A549 (cell line): ENCODE measurements around the gene KCNMA1. TPM values are rescaled to one million over a fixed set of nuclear protein-coding genes. Genes with fewer than 3 reads are reported as not detected.
"Not testable (repeated sequence)": the region's sequence is repeated elsewhere in the genome, so short reads cannot be mapped to it uniquely, and the experiment has no call there.

Experiments
- ATAC-seq, 2 experiments: fragments of 200-7000 bp in 1 of 2; fragments of >200 bp in 1 of 2; cut with Nextera tagmentation in 1 of 2; cut with Tn5 transposase in 1 of 2; 3 replicates each; pipeline versions ENCODE4 v1.8.0 to v1.9.1; 2018 to 2020; ENCODE audit warnings: mild to moderate bottlenecking in 1 of 2, moderate library complexity in 1 of 2
- CTCF ChIA-PET: fragments of 300-600 bp; sonication (Branson Sonifier 250); formaldehyde crosslinking; extraction: SDS; loops from one replicate; lab custom pipeline; 2021; ENCODE audit warnings: antibody characterized with exemption, inconsistent platforms; lab: Yijun Ruan, JAX
- POLR2A ChIA-PET: fragments of 350-600 bp; formaldehyde crosslinking; extraction: SDS; loops from one replicate; lab custom pipeline; 2021; ENCODE audit warnings: antibody characterized with exemption, inconsistent platforms; lab: Yijun Ruan, JAX
- DNase-seq, 2 experiments: peaks; one replicate each; pipeline versions ENCODE4 v3.0.0 to v3.0.0-alpha.2; 2011 to 2016; ENCODE audit warnings: low read depth in 1 of 2, low spot score in 1 of 2
- FAIRE-seq: peaks from 2 replicates; lab custom pipeline; 2011; peaks lifted over from hg19 to GRCh38; lab: Jason Lieb, UNC
- H3K27ac ChIP-seq, 2 experiments: fragments of >200 bp; sonication (Bioruptor Twin); formaldehyde crosslinking; 3 replicates each; pipeline ENCODE4 v1.5.1; 2016 to 2017
- H3K4me1 ChIP-seq: fragments of >200 bp; sonication (Bioruptor Twin); formaldehyde crosslinking; 3 replicates; pipeline ENCODE4 v1.6.1; 2016
- H3K4me2 ChIP-seq: fragments of >200 bp; sonication (Bioruptor Twin); formaldehyde crosslinking; 3 replicates; pipeline ENCODE4 v1.6.1; 2016
- H3K4me3 ChIP-seq: fragments of >200 bp; sonication (Bioruptor Twin); formaldehyde crosslinking; 3 replicates; pipeline ENCODE4 v1.5.1; 2016
- H3K9me3 ChIP-seq: fragments of >200 bp; sonication (Bioruptor Twin); formaldehyde crosslinking; 3 replicates; pipeline ENCODE4 v1.6.1; 2016
- CHD2 ChIP-seq: fragments of 150-350 bp; IDR thresholded peaks from 2 replicates; pipeline ENCODE4 v1.6.1; 2014; ENCODE audit warnings: low read length; ENCODE audit not compliant: partially characterized antibody
- ESRRA ChIP-seq: fragments of 150-350 bp; IDR thresholded peaks from 2 replicates; pipeline ENCODE4 v1.6.1; 2014; ENCODE audit warnings: mild to moderate bottlenecking, low read length, borderline replicate concordance
- FOSL2 ChIP-seq, 2 experiments: fragments of 450-650 bp in 1 of 2; fragments of >200 bp in 1 of 2; sonication (Bioruptor Twin) in 1 of 2; formaldehyde crosslinking; IDR thresholded peaks; 2 replicates each; pipeline versions ENCODE4 v1.5.0 to v1.6.1; 2016 to 2020; ENCODE audit warnings: mild to moderate bottlenecking in 1 of 2, moderate library complexity in 1 of 2
- HDAC2 ChIP-seq: fragments of 200-600 bp; sonication (generic); IDR thresholded peaks from 2 replicates; pipeline ENCODE4 v1.6.1; 2016
- NFE2L2 ChIP-seq: fragments of 150-350 bp; conservative IDR thresholded peaks from 2 replicates; pipeline ENCODE4 v1.6.1; 2014; ENCODE audit warnings: low read length
- NPAS2 ChIP-seq: fragments of 250-450 bp; sonication (Bioruptor Pico); IDR thresholded peaks from 2 replicates; pipeline ENCODE4 v1.8.0; 2022; ENCODE audit warnings: mild to moderate bottlenecking, moderate library complexity, borderline replicate concordance
- SMC3 ChIP-seq: fragments of >200 bp; sonication (Bioruptor Twin); formaldehyde crosslinking; IDR thresholded peaks from 3 replicates; pipeline ENCODE4 v1.6.1; 2018; ENCODE audit warnings: inconsistent platforms
- TFCP2L1 ChIP-seq: fragments of 250-450 bp; sonication (Bioruptor Pico); IDR thresholded peaks from 2 replicates; pipeline ENCODE4 v1.5.0; 2021; ENCODE audit warnings: mild to moderate bottlenecking
- TP53 ChIP-seq: fragments of 250-450 bp; sonication (Bioruptor Pico); IDR thresholded peaks from 2 replicates; pipeline ENCODE4 v1.5.0; 2021; ENCODE audit warnings: mild to moderate bottlenecking, moderate library complexity
- WGBS: methylation state at CpG from one replicate; pipeline ENCODE4 v1.1.6; 2017; ENCODE audit errors: missing lambda C conversion rate; 5-methylcytosine and 5-hydroxymethylcytosine counted together
- polyA plus RNA-seq, 4 experiments: library from polyadenylated mRNA; depleted of rRNA in 3 of 4; stranded (reverse); fragments of >200 nt; fragmentation: RNase III in 1 of 4; extraction: RNeasy Plus Mini Kit Qiagen cat#74134 plus additional on column Dnase treatment in 1 of 4; gene quantifications; 2 replicates in 3 of 4; 3 replicates in 1 of 4; pipeline ENCODE4 v1.2.3, GENCODE V29; 2011 to 2017
- TF ChIP-seq, protein P1 (sequence below): fragments of 200-600 bp; sonication (generic); IDR thresholded peaks from 2 replicates; pipeline ENCODE4 v1.6.1; 2016; ENCODE audit warnings: antibody characterized with exemption, mild to moderate bottlenecking, moderate library complexity
- TF ChIP-seq, protein P2 (sequence below): IDR thresholded peaks from 2 replicates; pipeline ENCODE4 v1.6.1; 2012
- TF ChIP-seq, protein P3 (sequence below): fragments of >200 bp; sonication (Bioruptor Twin); formaldehyde crosslinking; IDR thresholded peaks from 3 replicates; pipeline ENCODE4 v1.5.1; 2016
- TF ChIP-seq, protein P4 (sequence below): fragments of >200 bp; sonication (Bioruptor Twin); formaldehyde crosslinking; IDR thresholded peaks from 3 replicates; pipeline ENCODE4 v1.6.1; 2016
- TF ChIP-seq, protein P5 (sequence below): fragments of 450-650 bp; IDR thresholded peaks from 2 replicates; pipeline ENCODE4 v1.6.1; 2014; ENCODE audit warnings: antibody characterized with exemption
- TF ChIP-seq, protein P6 (sequence below): fragments of >200 bp; sonication (Bioruptor Twin); formaldehyde crosslinking; IDR thresholded peaks from 2 replicates; pipeline ENCODE4 v1.6.1; 2016

Gene KCNMA1
- polyA plus RNA-seq, 2 of the 4 experiments (the other 2 are of a cell fraction), result 14.9 to 30.6 TPM

DNA sequence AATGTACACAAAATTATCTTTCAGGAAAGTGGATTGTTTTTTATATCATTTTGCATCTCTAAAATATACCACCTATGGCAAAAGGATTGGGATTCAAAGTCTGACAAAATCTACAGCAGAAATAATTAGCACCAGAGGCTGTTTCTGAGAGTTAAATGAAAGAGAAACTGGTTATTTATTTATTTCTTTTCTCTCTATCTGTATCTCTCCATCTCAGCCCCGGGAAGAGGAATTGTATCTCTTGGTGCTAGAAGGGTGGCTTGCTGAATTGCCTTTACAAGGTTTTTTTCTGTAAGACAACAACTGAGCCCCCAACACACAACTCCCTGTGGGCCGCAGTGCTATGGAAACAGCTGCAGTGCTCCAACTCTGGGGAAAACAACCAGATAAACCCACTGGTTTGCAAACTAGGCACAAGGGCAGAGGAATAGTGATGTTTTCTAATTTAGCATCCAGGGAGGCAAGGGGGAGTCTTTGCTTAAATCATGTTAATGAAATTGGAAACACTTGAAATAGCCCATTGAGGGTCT lies 249.0 kb downstream of the KCNMA1 start (continued):
- TF ChIP-seq, protein P1, sequence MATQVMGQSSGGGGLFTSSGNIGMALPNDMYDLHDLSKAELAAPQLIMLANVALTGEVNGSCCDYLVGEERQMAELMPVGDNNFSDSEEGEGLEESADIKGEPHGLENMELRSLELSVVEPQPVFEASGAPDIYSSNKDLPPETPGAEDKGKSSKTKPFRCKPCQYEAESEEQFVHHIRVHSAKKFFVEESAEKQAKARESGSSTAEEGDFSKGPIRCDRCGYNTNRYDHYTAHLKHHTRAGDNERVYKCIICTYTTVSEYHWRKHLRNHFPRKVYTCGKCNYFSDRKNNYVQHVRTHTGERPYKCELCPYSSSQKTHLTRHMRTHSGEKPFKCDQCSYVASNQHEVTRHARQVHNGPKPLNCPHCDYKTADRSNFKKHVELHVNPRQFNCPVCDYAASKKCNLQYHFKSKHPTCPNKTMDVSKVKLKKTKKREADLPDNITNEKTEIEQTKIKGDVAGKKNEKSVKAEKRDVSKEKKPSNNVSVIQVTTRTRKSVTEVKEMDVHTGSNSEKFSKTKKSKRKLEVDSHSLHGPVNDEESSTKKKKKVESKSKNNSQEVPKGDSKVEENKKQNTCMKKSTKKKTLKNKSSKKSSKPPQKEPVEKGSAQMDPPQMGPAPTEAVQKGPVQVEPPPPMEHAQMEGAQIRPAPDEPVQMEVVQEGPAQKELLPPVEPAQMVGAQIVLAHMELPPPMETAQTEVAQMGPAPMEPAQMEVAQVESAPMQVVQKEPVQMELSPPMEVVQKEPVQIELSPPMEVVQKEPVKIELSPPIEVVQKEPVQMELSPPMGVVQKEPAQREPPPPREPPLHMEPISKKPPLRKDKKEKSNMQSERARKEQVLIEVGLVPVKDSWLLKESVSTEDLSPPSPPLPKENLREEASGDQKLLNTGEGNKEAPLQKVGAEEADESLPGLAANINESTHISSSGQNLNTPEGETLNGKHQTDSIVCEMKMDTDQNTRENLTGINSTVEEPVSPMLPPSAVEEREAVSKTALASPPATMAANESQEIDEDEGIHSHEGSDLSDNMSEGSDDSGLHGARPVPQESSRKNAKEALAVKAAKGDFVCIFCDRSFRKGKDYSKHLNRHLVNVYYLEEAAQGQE, result no peak
- no peak for TF ChIP-seq HDAC2
- TF ChIP-seq, all 56 proteins: peak for 0

DNA sequence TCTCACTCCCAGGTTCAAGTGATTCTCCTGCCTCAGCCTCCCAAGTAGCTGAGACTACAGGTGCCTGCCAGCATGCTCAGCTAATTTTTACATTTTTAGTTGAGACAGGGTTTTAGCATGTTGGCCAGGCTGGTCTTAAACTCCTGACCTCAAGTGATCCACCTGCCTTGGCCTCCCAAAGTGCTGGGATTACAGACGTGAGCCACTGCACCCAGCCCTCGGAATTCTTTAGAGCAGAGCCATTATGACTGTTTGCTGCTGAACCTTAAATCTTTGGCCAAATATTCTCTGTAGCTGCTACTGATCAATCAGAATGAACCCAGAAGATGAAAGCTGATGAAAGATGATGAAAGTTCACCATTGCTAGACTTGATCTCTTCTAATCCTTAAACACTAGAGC lies 249.9 kb downstream of the KCNMA1 start:
- POLR2A ChIA-PET, H3K4me2 ChIP-seq, DNase-seq, FAIRE-seq, ATAC-seq, H3K9me3 ChIP-seq, H3K4me3 ChIP-seq: not testable (repeated sequence)
- Histone ChIP-seq H3K4me1 (peaks cover 43% of the 10 kb centered on the region), H3K27ac (peak overlapping the region in 1 of 2 experiments; percentile 57; a peak in 3 of 6 replicates)
- WGBS, result 100% methylated on average over 2 of the region's 2 CpGs
- CTCF ChIA-PET, result interaction anchor here (0.9 to 2.3 kb wide), 7 partner anchors 19 to 254 kb away, joined by 3 to 6 read pairs (median 3); no protein-coding TSS in a partner anchor

DNA sequence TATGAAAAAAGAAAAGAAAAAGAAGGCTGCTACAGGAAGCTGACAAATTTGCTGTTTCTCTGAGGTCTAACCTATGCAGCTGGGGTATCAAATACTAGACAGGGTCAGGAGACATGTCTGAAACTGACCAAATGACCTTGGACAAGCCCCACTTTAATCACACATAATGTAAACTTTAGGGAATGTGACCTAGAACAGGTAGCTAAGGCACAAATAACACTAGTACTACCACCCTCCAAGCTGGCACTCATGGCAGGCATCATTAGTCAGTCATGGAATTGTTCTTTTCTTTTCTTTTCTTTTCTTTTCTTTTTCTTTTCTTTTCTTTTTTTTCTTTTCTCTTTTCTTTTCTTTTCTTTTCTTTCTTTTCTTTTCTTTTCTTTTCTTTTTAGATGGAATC lies 250.4 kb downstream of the KCNMA1 start:
- FAIRE-seq (no peak), DNase-seq (no peak), ATAC-seq (no peak)
- no peaks in the 10 kb centered on the region for H3K9me3 ChIP-seq
- ChIA-PET CTCF (interaction anchor here (0.9 to 2.3 kb wide), 7 partner anchors 19 to 254 kb away, joined by 3 to 6 read pairs (median 3); no protein-coding TSS in a partner anchor), POLR2A (no interaction called here)
- peaks cover 39% of the 10 kb centered on the region for H3K4me1 ChIP-seq
- no peak overlapping the region for H3K4me3 ChIP-seq
- H3K27ac ChIP-seq, result peak overlapping the region; percentile 23 to 57; a peak in 4 of 6 replicates
- TF ChIP-seq, protein P2, sequence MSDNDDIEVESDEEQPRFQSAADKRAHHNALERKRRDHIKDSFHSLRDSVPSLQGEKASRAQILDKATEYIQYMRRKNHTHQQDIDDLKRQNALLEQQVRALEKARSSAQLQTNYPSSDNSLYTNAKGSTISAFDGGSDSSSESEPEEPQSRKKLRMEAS, result no peak
- TF ChIP-seq, protein P3, sequence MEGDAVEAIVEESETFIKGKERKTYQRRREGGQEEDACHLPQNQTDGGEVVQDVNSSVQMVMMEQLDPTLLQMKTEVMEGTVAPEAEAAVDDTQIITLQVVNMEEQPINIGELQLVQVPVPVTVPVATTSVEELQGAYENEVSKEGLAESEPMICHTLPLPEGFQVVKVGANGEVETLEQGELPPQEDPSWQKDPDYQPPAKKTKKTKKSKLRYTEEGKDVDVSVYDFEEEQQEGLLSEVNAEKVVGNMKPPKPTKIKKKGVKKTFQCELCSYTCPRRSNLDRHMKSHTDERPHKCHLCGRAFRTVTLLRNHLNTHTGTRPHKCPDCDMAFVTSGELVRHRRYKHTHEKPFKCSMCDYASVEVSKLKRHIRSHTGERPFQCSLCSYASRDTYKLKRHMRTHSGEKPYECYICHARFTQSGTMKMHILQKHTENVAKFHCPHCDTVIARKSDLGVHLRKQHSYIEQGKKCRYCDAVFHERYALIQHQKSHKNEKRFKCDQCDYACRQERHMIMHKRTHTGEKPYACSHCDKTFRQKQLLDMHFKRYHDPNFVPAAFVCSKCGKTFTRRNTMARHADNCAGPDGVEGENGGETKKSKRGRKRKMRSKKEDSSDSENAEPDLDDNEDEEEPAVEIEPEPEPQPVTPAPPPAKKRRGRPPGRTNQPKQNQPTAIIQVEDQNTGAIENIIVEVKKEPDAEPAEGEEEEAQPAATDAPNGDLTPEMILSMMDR, result no peak
- no peak for TF ChIP-seq NPAS2
- TF ChIP-seq, protein P4, sequence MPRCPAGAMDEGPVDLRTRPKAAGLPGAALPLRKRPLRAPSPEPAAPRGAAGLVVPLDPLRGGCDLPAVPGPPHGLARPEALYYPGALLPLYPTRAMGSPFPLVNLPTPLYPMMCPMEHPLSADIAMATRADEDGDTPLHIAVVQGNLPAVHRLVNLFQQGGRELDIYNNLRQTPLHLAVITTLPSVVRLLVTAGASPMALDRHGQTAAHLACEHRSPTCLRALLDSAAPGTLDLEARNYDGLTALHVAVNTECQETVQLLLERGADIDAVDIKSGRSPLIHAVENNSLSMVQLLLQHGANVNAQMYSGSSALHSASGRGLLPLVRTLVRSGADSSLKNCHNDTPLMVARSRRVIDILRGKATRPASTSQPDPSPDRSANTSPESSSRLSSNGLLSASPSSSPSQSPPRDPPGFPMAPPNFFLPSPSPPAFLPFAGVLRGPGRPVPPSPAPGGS, result no peak
- TF ChIP-seq, protein P5, sequence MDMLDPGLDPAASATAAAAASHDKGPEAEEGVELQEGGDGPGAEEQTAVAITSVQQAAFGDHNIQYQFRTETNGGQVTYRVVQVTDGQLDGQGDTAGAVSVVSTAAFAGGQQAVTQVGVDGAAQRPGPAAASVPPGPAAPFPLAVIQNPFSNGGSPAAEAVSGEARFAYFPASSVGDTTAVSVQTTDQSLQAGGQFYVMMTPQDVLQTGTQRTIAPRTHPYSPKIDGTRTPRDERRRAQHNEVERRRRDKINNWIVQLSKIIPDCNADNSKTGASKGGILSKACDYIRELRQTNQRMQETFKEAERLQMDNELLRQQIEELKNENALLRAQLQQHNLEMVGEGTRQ, result no peak
- no peak for TF ChIP-seq SMC3
- TF ChIP-seq, protein P6, sequence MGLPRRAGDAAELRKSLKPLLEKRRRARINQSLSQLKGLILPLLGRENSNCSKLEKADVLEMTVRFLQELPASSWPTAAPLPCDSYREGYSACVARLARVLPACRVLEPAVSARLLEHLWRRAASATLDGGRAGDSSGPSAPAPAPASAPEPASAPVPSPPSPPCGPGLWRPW, result no peak
- no peak for TF ChIP-seq TFCP2L1 (CRISPR knock-in tag)
- TF ChIP-seq NFE2L2, result no peak
- TF ChIP-seq ESRRA, result no peak
- TF ChIP-seq FOSL2 (IDR thresholded peaks at IDR 0.05), result no peak
- no peak for TF ChIP-seq FOSL2 (CRISPR knock-in tag; IDR thresholded peaks at IDR 0.05)
- no peak for TF ChIP-seq TP53 (CRISPR knock-in tag)
- no peak for TF ChIP-seq CHD2
- peak overlapping the region; percentile 28; the same call in 2 of the 3 replicates for H3K4me2 ChIP-seq
